WI38 (cell line): ENCODE data around the gene RHBDD3.
"Not testable (repeated sequence)": the region's sequence is repeated elsewhere in the genome, so short reads cannot be mapped to it uniquely, and the experiment has no call there.

Experiments
- H3K4me3 ChIP-seq: 2 replicates; pipeline ENCODE4 v1.5.1; 2011; ENCODE audit warnings: low read depth, mild to moderate bottlenecking, control low read depth, low read length
- TF ChIP-seq, protein P1 (sequence below): IDR thresholded peaks from 2 replicates; pipeline ENCODE4 v1.5.1; 2012; ENCODE audit warnings: low read depth, mild to moderate bottlenecking, control low read depth, low read length

The RHBDD3 gene

DNA sequence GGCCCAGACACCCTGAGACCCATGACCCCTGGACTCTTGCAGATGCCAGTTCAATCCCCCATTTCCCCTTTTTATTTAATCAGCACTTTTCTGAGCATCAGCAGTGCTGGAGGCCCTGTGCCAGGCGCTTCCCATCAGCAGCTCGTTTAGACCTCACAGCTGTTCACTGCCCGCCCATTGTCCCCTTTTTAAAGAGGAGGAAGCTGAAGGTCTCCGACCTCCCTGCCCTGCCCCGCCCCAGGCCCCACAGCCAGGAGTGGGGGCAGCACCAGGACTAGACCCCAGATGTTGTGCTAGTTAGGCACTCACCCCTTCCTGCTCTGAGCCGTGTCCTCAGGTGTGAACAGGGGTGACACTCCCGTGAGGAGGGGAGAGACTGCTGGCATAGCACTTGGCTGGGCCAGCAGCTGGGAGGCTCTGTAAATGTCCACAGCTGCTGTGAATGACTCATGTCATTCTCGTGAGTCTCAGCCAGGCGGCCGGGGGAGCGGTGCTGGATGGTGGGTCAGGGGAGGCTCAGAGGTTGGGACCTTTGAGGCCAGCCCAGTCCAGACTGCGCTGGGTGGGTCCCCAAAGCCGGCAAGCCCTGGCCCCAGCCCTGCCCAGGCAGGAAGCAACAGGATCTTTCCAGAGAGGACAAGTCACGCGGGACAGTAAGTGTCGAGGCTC, 42.2 kb downstream of the RHBDD3 start:
- no peak overlapping the region for H3K4me3 ChIP-seq
- TF ChIP-seq, protein P1, sequence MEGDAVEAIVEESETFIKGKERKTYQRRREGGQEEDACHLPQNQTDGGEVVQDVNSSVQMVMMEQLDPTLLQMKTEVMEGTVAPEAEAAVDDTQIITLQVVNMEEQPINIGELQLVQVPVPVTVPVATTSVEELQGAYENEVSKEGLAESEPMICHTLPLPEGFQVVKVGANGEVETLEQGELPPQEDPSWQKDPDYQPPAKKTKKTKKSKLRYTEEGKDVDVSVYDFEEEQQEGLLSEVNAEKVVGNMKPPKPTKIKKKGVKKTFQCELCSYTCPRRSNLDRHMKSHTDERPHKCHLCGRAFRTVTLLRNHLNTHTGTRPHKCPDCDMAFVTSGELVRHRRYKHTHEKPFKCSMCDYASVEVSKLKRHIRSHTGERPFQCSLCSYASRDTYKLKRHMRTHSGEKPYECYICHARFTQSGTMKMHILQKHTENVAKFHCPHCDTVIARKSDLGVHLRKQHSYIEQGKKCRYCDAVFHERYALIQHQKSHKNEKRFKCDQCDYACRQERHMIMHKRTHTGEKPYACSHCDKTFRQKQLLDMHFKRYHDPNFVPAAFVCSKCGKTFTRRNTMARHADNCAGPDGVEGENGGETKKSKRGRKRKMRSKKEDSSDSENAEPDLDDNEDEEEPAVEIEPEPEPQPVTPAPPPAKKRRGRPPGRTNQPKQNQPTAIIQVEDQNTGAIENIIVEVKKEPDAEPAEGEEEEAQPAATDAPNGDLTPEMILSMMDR: no peak

DNA sequence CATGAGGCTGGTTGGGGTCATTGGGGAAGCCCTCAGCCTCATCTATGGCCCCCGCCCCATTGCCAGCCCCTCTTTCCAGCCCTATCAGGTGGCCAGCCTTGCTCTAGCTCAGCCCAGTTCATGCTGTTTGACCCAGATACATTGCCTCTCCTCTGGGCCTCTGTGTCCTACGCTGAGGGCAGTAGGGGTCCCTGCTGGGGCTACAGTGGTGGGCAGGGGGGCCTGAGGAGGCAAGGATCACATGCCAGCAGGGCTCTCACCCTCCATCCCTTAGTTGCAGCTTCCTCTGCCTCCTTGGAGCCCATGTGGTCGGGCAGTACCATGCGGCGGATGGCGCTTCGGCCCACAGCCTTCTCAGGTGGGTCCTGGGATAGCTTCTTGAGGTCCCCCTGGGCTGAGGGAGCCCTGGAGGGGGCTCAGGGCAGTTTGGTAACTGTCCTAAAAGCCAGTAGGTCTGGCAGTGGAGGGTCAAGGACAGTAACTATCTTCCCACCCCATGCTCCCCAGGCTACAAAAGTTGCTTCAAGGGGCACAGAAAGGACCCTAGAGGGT, 42.8 kb downstream of the RHBDD3 start:
- TF ChIP-seq, protein P1: no peak

DNA sequence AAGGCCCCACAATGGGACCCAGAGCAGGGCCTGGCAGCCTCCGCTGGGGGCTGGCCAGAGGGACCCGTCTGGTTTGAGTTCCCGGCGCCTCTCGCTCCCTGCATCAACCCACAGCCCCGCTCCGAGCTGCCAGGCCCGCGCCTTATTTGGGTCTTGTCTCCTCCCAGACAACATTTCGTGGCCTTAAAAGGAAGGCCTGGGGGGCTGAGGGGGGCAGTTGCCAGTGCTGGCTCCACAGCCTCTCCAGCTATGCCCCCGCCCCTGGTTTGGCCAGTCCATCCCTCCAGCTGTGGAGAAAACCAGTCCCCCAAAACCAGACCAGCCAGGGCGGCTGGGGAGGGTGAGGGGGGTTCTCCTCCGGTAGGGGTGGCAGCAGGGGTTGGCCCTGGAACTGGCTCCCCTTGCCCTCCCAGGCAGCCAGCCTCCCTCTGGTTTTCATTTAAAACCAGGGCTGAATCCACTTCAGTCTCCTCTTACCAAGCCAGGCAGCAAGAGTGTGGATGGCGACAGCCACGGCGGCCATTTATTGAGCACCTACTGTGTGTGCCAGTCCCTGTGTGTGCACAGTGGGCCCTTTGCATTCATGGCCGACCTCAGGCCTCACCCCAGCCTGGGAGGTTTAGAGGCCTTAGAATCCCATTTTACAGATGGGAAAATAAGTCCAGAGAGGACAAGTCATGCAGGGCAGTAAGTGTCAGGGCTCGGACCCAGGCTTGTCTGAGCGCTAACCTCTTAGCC, 43.5 kb downstream of the RHBDD3 start:
- TF ChIP-seq, protein P1: no peak
- H3K4me3 ChIP-seq: no peak overlapping the region

More for the DNA sequence above, 42.8 kb downstream of the RHBDD3 start:
- no peak overlapping the region for H3K4me3 ChIP-seq

DNA sequence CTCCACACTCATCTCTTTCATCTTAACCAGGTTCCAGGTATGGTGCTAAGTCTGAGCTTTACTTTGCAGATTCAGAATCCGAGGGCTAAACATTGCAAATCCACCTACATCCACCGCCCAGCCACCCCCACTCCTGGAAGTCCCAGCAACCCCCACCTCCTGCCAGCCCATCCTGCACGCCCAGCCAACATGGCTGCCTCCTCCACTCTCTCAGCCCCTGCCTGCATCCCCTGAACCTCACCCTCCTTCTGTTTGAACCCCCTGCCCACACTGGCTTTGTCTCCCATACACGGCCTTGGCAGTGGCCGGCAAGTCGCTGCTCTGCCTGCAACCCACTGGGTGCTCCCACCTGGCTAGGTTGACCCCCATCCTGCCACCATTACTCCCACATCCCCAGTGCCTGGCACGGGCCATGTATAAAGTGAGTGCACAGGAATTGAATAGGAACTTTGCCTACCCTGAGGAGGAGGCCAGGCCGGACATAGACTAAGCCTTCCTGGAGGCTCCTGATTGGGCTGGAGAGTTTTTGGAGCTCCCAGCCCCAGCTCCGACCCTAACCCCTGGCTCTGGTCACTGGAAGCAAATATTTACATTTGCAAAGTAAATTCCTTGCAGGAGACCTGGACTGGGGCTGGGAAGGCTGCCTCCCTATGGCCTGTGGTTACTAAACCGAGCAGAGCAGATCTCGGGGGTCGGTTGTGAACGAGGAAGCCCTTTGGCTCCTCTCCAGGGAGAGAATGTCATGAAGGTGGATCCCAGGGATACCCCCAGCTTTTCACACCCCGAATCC, 47.7 kb downstream of the RHBDD3 start:
- H3K4me3 ChIP-seq: no peak overlapping the region
- TF ChIP-seq, protein P1: no peak

DNA sequence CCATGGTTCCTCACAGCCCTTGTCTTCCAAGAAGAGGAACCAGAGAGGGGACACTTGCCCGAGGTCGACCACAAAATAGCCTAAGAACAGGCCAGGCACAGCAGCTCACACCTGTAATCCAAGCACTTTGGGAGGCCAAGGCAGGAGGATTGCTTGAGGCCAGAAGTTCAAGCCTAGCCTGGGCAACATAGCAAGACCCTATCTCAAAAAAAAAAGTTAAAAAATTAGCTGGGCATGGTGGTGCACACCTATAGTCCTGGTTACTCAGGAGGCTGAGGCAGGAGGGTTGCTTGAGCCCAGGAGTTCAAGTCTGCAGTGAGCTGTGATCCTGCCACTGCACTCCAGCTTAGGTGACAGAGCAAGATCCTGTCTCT, 48.4 kb downstream of the RHBDD3 start:
- not testable (repeated sequence) for H3K4me3 ChIP-seq

DNA sequence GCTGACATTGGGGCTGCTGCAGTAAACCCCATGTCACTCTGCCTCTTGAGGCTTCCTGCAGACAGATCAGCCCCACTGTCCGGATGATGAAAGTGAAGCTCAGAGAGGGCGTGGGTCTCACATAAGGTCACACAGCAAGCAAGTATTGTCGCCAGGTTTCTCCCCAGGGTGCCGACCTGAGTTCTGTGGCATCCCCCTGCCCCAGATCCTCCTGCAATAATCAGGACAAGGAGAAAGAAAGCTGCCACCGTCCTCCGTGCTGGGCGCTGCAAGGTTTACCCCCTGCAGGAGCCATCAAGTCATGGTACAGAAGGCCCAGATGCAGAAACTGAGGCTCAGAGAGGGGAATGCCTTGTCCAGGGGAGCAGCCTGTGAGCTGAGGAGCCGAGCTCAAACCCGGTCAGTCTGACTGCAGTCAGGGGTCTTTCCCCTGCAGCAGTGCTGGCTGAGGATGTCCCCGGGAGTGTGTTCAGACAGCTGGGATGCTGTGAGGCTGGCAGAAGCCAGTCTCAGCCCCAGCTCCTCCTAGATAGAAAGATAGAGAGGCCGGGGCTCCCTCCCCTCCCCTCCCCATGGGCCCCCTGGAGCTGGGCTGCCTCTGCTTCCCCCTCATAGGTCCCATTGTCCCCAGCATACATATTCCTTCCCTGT, 48.9 kb downstream of the RHBDD3 start:
- TF ChIP-seq, protein P1: no peak
- no peak overlapping the region for H3K4me3 ChIP-seq
